Measurements from ENCODE around the gene HERPUD2.

- TF ChIP-seq CTCF (IDR thresholded peaks at IDR 0.05) = no peak
- TF ChIP-seq POLR2A (IDR thresholded peaks at IDR 0.05) = no peak
Measured at GRCh38 chr7:35691366-35691765, 3.6 kb downstream of the HERPUD2 start.
